GM12878 (cell line): ENCODE results near the gene RBM8A. TPM values are rescaled to one million over a fixed set of nuclear protein-coding genes. Genes with fewer than 3 reads are reported as not detected.

Experiments used
- ATAC-seq: fragments of 200-7000 bp; cut with Tn5 transposase; 3 replicates; pipeline ENCODE4 v1.9.1; 2020; ENCODE audit warnings: mild to moderate bottlenecking, moderate library complexity
- BruUV-seq: library from RNA; stranded (reverse); fragments of 400-500 nt; replicated peaks from 2 replicates; lab custom pipeline; 2021; lab: Mats Ljungman, UMichigan
- CTCF ChIA-PET: fragments of 300-600 bp; sonication (Branson Sonifier 250); formaldehyde crosslinking; extraction: SDS; loops from one replicate; lab custom pipeline; 2021; ENCODE audit warnings: inconsistent platforms; lab: Yijun Ruan, JAX
- POLR2A ChIA-PET: fragments of 350-600 bp; formaldehyde crosslinking; extraction: SDS; loops from one replicate; lab custom pipeline; 2021; ENCODE audit warnings: inconsistent platforms; lab: Charles Lee
- RAD21 ChIA-PET: fragments of 300-600 bp; sonication (Branson Sonifier 250); formaldehyde crosslinking; loops from one replicate; lab custom pipeline; 2023; ENCODE audit warnings: antibody characterized with exemption; ENCODE audit not compliant: unreplicated experiment; lab: Charles Lee
- SMC1A ChIA-PET: fragments of 300-600 bp; sonication (Branson Sonifier 250); formaldehyde crosslinking; loops from one replicate; lab custom pipeline; 2023; ENCODE audit not compliant: unreplicated experiment, uncharacterized antibody; lab: Charles Lee
- DNase-seq: peaks from one replicate; pipeline ENCODE4 v3.0.0-alpha.2; 2011; ENCODE audit warnings: low read depth, low spot score
- FAIRE-seq: peaks from 3 replicates; lab custom pipeline; 2011; peaks lifted over from hg19 to GRCh38; lab: Jason Lieb, UNC
- H2AFZ ChIP-seq: 2 replicates; pipeline ENCODE4 v1.6.0; 2011; ENCODE audit warnings: low read depth, low read length, control low read depth; ENCODE audit not compliant: control insufficient read depth
- H3K27ac ChIP-seq: 2 replicates; pipeline ENCODE4 v1.5.1; 2011; ENCODE audit warnings: control low read depth; ENCODE audit not compliant: control insufficient read depth, insufficient read depth
- H3K27me3 ChIP-seq, 2 experiments: replicated peaks in 1 of 2; 2 replicates each; pipeline versions ENCODE4 v1.6.0 to v1.6.1; 2011; ENCODE audit warnings: low read length in 1 of 2; ENCODE audit not compliant: control insufficient read depth in 2 of 2, insufficient read depth in 2 of 2
- H3K36me3 ChIP-seq, 2 experiments: 2 replicates each; pipeline ENCODE4 v1.5.1; 2011; ENCODE audit warnings: low read length in 1 of 2; ENCODE audit not compliant: control insufficient read depth in 2 of 2, insufficient read depth in 2 of 2
- H3K4me1 ChIP-seq: 2 replicates; pipeline ENCODE4 v1.6.1; 2011; ENCODE audit warnings: mild to moderate bottlenecking, low read length, moderate library complexity, mixed read lengths; ENCODE audit not compliant: control insufficient read depth, insufficient read depth
- H3K4me2 ChIP-seq: 2 replicates; pipeline ENCODE4 v1.6.0; 2011; ENCODE audit warnings: control low read depth; ENCODE audit not compliant: control insufficient read depth, insufficient read depth
- H3K4me3 ChIP-seq: fragments of 200-600 bp; sonication (generic); 2 replicates; pipeline ENCODE4 v1.5.1; 2016
- H3K79me2 ChIP-seq: 2 replicates; pipeline ENCODE4 v1.6.0; 2011; ENCODE audit warnings: low read length; ENCODE audit not compliant: control insufficient read depth, insufficient read depth
- H3K9ac ChIP-seq: 2 replicates; pipeline ENCODE4 v1.8.0; 2011; ENCODE audit warnings: low read length, control low read depth, mixed read lengths; ENCODE audit not compliant: control insufficient read depth, insufficient read depth
- H3K9me3 ChIP-seq: replicated peaks from 3 replicates; pipeline ENCODE4 v1.5.1; 2011; ENCODE audit warnings: mild to moderate bottlenecking, low read length; ENCODE audit not compliant: control insufficient read depth, insufficient read depth
- H4K20me1 ChIP-seq: 2 replicates; pipeline ENCODE4 v1.6.0; 2011; ENCODE audit not compliant: control insufficient read depth, insufficient read depth
- CHD2 ChIP-seq: IDR thresholded peaks from 2 replicates; pipeline ENCODE4 v1.6.1; 2011; ENCODE audit warnings: low read depth, low read length, improper control_type of control experiment, borderline replicate concordance
- CREB1 ChIP-seq: IDR thresholded peaks from 2 replicates; pipeline ENCODE4 v1.6.1; 2012; ENCODE audit warnings: low read depth, mild to moderate bottlenecking, inconsistent platforms
- CTCF ChIP-seq, 3 experiments: IDR thresholded peaks in 2 of 3; conservative IDR thresholded peaks in 1 of 3; 2 replicates each; pipeline ENCODE4 v1.5.1; 2011; ENCODE audit warnings: low read depth in 3 of 3, low read length in 3 of 3, mild to moderate bottlenecking in 3 of 3, control low read depth in 2 of 3, moderate library complexity in 2 of 3, inconsistent platforms in 1 of 3, mixed read lengths in 1 of 3; ENCODE audit not compliant: control insufficient read depth in 2 of 3, insufficient read depth in 1 of 3; ENCODE audit errors: extremely low read depth in 1 of 3
- MEF2B ChIP-seq: fragments of 450-650 bp; IDR thresholded peaks from 2 replicates; pipeline ENCODE4 v1.6.1; 2018; ENCODE audit warnings: mild to moderate bottlenecking, moderate library complexity; ENCODE audit not compliant: partially characterized antibody, poor library complexity, severe bottlenecking
- NFXL1 ChIP-seq: fragments of 450-650 bp; IDR thresholded peaks from 2 replicates; pipeline ENCODE4 v1.6.1; 2017; ENCODE audit warnings: antibody characterized with exemption, mild to moderate bottlenecking, borderline replicate concordance
- RFX5 ChIP-seq: IDR thresholded peaks from 2 replicates; pipeline ENCODE4 v1.6.1; 2011; ENCODE audit warnings: low read depth, low read length, improper control_type of control experiment
- RUNX3 ChIP-seq: IDR thresholded peaks from 2 replicates; pipeline ENCODE4 v1.6.1; 2012; ENCODE audit warnings: low read length, inconsistent platforms
- TCF7 ChIP-seq: IDR thresholded peaks from 2 replicates; pipeline ENCODE4 v1.6.1; 2014; ENCODE audit warnings: antibody characterized with exemption, borderline replicate concordance
- WGBS: methylation state at CpG from one replicate; pipeline ENCODE4 v1.1.6; 2016; ENCODE audit warnings: low lambda C conversion rate; ENCODE audit not compliant: insufficient replicate concordance, insufficient coverage; ENCODE audit errors: missing lambda C conversion rate; 5-methylcytosine and 5-hydroxymethylcytosine counted together
- in situ Hi-C: fragments of 300-500 bp; cut with MboI; formaldehyde crosslinking; loops from 9 replicates; pipeline ENCODE4 v1.14.3; 2018; ENCODE audit warnings: mixed read lengths
- intact Hi-C: fragments of 100-400 bp; cut with micrococcal nuclease; formaldehyde crosslinking; loops from one replicate; pipeline ENCODE4 v1.14.2; 2022; ENCODE audit not compliant: unreplicated experiment
- polyA plus RNA-seq, 11 experiments: library from polyadenylated mRNA; depleted of rRNA in 4 of 11; unstranded in 6 of 11; stranded (reverse) in 5 of 11; fragments of >200 nt; fragmentation: Nextera tagmentation in 4 of 11; fragmentation: Illumina TruSeq in 1 of 11; extraction: Ambion mirVana in 4 of 11; extraction: Trizol in 1 of 11; gene quantifications; 1 replicate in 1 of 11; 2 replicates in 10 of 11; pipeline versions ENCODE4 v1.2.1 to v1.2.3, GENCODE V29; 2011 to 2016; ENCODE audit warnings: inconsistent platforms in 2 of 11, missing spikeins in 2 of 11, low read depth in 1 of 11
- total RNA-seq, 4 experiments: library from RNA; depleted of rRNA in 3 of 4; stranded (reverse); fragments of >200 nt in 3 of 4; fragmentation: Illumina TruSeq in 1 of 4; extraction: Trizol in 1 of 4; gene quantifications; 2 replicates each; pipeline versions ENCODE4 v1.2.1 to v1.2.3, GENCODE V29; 2013 to 2021

Gene RBM8A
- total and polyA plus RNA-seq, 10 of the 15 experiments (the other 5 are each of a cell fraction or from before 2014, with no cell fraction given) = 110 to 1,248 (median 248) TPM

- TF ChIP-seq CTCF (IDR thresholded peaks at IDR 0.05 in 2 of 3, conservative IDR thresholded peaks at IDR 0.05 in 1 of 3; ENCODE audit: control insufficient read depth in 2 of 3, extremely low read depth in 1 of 3, insufficient read depth in 1 of 3, low read depth in 3 of 3, low read length in 3 of 3) (no peak), TCF7 (no peak), MEF2B (peak; percentile 51), CREB1 (peak; percentile 48)
These were observed 33.3 kb upstream of the RBM8A start (continued) for GRCh38 chr1:145960468-145961108.

GRCh38 chr1:145959957-145960467 lies 32.7 kb upstream of the RBM8A start:
- peaks cover 18% of the 10 kb centered on the region for H3K79me2 ChIP-seq
- ChIA-PET RAD21 (no interaction called here), CTCF (no interaction called here), SMC1A (interaction anchor here (4.1 kb wide), 1 partner anchor 18 kb away, joined by 37 read pairs; no protein-coding TSS in a partner anchor)
- WGBS = 38% methylated on average over 6 of the region's 12 CpGs
- H3K9me3 ChIP-seq = no peaks in the 10 kb centered on the region
- H4K20me1 ChIP-seq = no peaks in the 10 kb centered on the region
- no peak overlapping the region for H3K9ac ChIP-seq
- peak overlapping the region; percentile 83; the same call in 1 of the 2 replicates for H2AFZ ChIP-seq
- H3K27ac ChIP-seq = no peak overlapping the region
- H3K27me3 ChIP-seq = no peaks in the 10 kb centered on the region; a peak in 1 of 4 replicates
- no TSS peak for BruUV-seq
- no peak for ATAC-seq
- intact Hi-C loops (loop anchor here (2.0 to 5.0 kb wide), 3 partner anchors 17 to 77 kb away; partner anchors contain the start of gene RBM8A), in situ Hi-C loops (no loop called here)
- H3K36me3 ChIP-seq = no peaks in the 10 kb centered on the region
- H3K4me1 ChIP-seq = peaks cover 19% of the 10 kb centered on the region
- TF ChIP-seq CHD2 (no peak), RFX5 (no peak), NFXL1 (no peak), RUNX3 (no peak)
- TF ChIP-seq, all 136 proteins: peak for 0
- Histone ChIP-seq H3K4me2 (peak overlapping the region; percentile 78), H3K4me3 (peak overlapping the region; percentile 80; the same call in 1 of the 2 replicates)
- FAIRE-seq (no peak), DNase-seq (no peak)
- POLR2A ChIA-PET = interaction anchor here (5.8 kb wide), 1 partner anchor 33 kb away, joined by 58 read pairs; the partner anchor contains the start of gene RBM8A
